ENCODE data around the gene PANK4.

DNA sequence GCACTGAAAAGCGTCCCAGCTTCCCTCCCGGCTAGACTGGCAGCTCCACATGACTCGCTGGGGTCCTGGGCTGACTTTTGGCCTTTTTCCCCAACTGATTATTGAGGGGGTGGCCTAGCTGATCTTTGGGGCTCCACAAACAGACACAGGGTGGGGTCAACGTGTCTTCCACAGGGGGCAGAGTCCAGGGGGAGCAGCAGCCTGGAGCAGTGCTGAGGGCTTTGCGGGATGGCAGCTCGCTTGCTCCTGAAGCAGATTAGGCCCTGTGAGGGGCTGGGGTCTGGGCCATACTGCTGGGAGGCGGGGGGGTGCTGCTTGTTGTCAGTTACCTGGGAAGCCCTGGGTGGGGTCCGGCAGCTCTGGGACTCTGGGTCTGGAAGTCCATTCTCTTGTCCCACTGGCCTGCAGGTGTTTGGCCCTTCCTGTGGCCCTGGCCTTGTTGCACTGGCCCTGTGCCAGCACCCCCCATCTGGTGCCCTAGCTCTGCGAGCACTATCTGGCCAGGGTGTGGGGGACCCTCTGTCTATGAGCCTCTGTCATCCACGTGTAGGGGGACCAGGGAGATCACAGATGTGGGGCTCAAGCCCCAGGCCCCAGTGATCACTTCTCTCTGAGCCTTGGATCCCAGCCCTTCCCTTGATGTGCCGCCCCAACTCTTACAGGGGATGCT, 16.0 kb upstream of the PANK4 start:
- no peak for TF ChIP-seq POLR2A (IDR thresholded peaks at IDR 0.05; ENCODE audit: low read length)
- no peak for TF ChIP-seq GATA1 (IDR thresholded peaks at IDR 0.05; ENCODE audit: low read depth, low read length)

Data from erythroblast (primary cell).